K562 (cell line): ENCODE measurements around the gene SLC16A1.

ENCODE experiments used
- MTA3 ChIP-seq: fragments of 450-650 bp; formaldehyde crosslinking; IDR thresholded peaks from 2 replicates; pipeline ENCODE4 v1.6.1; 2017; ENCODE audit warnings: mild to moderate bottlenecking, borderline replicate concordance
- POLR2A ChIP-seq: fragments of 450-650 bp; conservative IDR thresholded peaks from 2 replicates; pipeline ENCODE4 v1.6.1; 2016
- SMAD4 ChIP-seq: fragments of 250-450 bp; sonication (Bioruptor Pico); conservative IDR thresholded peaks from 2 replicates; pipeline ENCODE4 v1.8.0; 2021; ENCODE audit warnings: inconsistent platforms, mild to moderate bottlenecking, moderate library complexity
- SOX6 ChIP-seq: fragments of 450-650 bp; IDR thresholded peaks from 2 replicates; pipeline ENCODE4 v1.6.1; 2014; ENCODE audit warnings: mild to moderate bottlenecking
- TRIM24 ChIP-seq, 2 experiments: fragments of 450-650 bp; IDR thresholded peaks; 2 replicates each; pipeline ENCODE4 v1.6.1; 2016
- ZNF436 ChIP-seq: fragments of 250-450, 450-650 bp; sonication (Bioruptor Pico); formaldehyde crosslinking; IDR thresholded peaks from 2 replicates; pipeline ENCODE4 v1.7.0; 2020; ENCODE audit warnings: mild to moderate bottlenecking
- TF ChIP-seq, protein P1 (sequence below), 2 experiments: fragments of 450-650 bp in 1 of 2; sonication (generic) in 1 of 2; formaldehyde crosslinking; conservative IDR thresholded peaks; 2 replicates each; pipeline versions ENCODE4 v1.4.0 to v1.8.1; 2020 to 2022; ENCODE audit warnings: mild to moderate bottlenecking in 1 of 2, missing genetic modification reagents in 1 of 2
- TF ChIP-seq, protein P2 (sequence below), 2 experiments: fragments of 450-650 bp in 1 of 2; sonication (generic) in 1 of 2; formaldehyde crosslinking in 1 of 2; IDR thresholded peaks; 2 replicates each; pipeline versions ENCODE4 v1.7.1 to v1.9.0; 2016 to 2022; ENCODE audit warnings: inconsistent platforms in 1 of 2, mild to moderate bottlenecking in 1 of 2, missing genetic modification reagents in 1 of 2
- TF ChIP-seq, protein P3 (sequence below): fragments of 250-450 bp; sonication (Bioruptor Pico); IDR thresholded peaks from 2 replicates; pipeline ENCODE4 v1.5.1; 2021; ENCODE audit warnings: mild to moderate bottlenecking

DNA sequence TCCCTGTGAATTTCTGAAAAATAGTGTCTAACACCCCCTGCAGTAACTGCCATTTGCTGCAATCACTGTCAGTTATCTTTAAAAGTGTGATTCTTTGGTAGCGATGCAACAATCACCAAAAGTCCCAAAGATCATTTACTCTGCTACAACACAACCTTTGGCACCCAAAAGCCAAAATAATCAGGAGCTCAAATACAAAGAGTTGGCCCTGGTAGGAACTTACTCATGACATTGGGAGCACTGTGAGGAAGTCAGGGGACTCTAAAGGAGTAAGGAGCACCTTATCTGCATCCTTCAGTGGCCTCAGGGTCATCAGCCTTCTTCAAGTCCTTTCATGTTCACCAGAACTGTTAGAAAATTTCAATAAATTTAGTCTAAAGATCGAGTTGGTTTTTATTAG is 54.6 kb downstream of the SLC16A1 start:
- TF ChIP-seq SMAD4 (CRISPR knock-in tag) (no peak), SOX6 (no peak), ZNF436 (CRISPR knock-in tag) (no peak), MTA3 (no peak), POLR2A (no peak), TRIM24 (IDR thresholded peaks at IDR 0.05) (no peak)
- TF ChIP-seq, protein P1, sequence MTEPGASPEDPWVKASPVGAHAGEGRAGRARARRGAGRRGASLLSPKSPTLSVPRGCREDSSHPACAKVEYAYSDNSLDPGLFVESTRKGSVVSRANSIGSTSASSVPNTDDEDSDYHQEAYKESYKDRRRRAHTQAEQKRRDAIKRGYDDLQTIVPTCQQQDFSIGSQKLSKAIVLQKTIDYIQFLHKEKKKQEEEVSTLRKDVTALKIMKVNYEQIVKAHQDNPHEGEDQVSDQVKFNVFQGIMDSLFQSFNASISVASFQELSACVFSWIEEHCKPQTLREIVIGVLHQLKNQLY (CRISPR knock-in tag; conservative IDR thresholded peaks at IDR 0.05), result no peak
- TF ChIP-seq, protein P2, sequence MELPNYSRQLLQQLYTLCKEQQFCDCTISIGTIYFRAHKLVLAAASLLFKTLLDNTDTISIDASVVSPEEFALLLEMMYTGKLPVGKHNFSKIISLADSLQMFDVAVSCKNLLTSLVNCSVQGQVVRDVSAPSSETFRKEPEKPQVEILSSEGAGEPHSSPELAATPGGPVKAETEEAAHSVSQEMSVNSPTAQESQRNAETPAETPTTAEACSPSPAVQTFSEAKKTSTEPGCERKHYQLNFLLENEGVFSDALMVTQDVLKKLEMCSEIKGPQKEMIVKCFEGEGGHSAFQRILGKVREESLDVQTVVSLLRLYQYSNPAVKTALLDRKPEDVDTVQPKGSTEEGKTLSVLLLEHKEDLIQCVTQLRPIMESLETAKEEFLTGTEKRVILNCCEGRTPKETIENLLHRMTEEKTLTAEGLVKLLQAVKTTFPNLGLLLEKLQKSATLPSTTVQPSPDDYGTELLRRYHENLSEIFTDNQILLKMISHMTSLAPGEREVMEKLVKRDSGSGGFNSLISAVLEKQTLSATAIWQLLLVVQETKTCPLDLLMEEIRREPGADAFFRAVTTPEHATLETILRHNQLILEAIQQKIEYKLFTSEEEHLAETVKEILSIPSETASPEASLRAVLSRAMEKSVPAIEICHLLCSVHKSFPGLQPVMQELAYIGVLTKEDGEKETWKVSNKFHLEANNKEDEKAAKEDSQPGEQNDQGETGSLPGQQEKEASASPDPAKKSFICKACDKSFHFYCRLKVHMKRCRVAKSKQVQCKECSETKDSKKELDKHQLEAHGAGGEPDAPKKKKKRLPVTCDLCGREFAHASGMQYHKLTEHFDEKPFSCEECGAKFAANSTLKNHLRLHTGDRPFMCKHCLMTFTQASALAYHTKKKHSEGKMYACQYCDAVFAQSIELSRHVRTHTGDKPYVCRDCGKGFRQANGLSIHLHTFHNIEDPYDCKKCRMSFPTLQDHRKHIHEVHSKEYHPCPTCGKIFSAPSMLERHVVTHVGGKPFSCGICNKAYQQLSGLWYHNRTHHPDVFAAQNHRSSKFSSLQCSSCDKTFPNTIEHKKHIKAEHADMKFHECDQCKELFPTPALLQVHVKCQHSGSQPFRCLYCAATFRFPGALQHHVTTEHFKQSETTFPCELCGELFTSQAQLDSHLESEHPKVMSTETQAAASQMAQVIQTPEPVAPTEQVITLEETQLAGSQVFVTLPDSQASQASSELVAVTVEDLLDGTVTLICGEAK (IDR thresholded peaks at IDR 0.05), result no peak
- TF ChIP-seq, protein P2 (CRISPR knock-in tag; IDR thresholded peaks at IDR 0.05), result no peak
- TF ChIP-seq, protein P3, sequence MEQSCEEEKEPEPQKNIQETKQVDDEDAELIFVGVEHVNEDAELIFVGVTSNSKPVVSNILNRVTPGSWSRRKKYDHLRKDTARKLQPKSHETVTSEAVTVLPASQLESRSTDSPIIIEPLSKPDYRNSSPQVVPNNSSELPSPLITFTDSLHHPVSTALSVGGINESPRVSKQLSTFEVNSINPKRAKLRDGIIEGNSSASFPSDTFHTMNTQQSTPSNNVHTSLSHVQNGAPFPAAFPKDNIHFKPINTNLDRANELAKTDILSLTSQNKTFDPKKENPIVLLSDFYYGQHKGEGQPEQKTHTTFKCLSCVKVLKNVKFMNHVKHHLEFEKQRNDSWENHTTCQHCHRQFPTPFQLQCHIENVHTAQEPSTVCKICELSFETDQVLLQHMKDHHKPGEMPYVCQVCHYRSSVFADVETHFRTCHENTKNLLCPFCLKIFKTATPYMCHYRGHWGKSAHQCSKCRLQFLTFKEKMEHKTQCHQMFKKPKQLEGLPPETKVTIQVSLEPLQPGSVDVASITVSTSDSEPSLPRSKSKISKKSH (CRISPR knock-in tag), result no peak
